Measurements from ENCODE around the gene SHROOM1. TPM values are rescaled to one million over a fixed set of nuclear protein-coding genes. Genes with fewer than 3 reads are reported as not detected.

Gene SHROOM1, protein sequence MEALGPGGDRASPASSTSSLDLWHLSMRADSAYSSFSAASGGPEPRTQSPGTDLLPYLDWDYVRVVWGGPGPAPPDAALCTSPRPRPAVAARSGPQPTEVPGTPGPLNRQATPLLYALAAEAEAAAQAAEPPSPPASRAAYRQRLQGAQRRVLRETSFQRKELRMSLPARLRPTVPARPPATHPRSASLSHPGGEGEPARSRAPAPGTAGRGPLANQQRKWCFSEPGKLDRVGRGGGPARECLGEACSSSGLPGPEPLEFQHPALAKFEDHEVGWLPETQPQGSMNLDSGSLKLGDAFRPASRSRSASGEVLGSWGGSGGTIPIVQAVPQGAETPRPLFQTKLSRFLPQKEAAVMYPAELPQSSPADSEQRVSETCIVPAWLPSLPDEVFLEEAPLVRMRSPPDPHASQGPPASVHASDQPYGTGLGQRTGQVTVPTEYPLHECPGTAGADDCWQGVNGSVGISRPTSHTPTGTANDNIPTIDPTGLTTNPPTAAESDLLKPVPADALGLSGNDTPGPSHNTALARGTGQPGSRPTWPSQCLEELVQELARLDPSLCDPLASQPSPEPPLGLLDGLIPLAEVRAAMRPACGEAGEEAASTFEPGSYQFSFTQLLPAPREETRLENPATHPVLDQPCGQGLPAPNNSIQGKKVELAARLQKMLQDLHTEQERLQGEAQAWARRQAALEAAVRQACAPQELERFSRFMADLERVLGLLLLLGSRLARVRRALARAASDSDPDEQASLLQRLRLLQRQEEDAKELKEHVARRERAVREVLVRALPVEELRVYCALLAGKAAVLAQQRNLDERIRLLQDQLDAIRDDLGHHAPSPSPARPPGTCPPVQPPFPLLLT
- 100 to 1,000 TPM in 1 of 5 donors, 10 to 100 TPM in 3, 1 to 10 TPM in 1; 5.3 to 264 (median 48.7) TPM for total RNA-seq
- polyA plus RNA-seq: 10 to 100 TPM in 1 of 3 donors, 1 to 10 TPM in 2; 7.5 to 12.8 (median 9.6) TPM
- long read RNA-seq, donor 1, partial matches to known transcripts: 0 of 1 reads
- long read RNA-seq, donor 1, other reads (novel, unspliced or antisense): 0 of 1 reads
- long read RNA-seq, donor 2, partial matches to known transcripts: 0 of 1 reads
- long read RNA-seq, donor 2, other reads (novel, unspliced or antisense): 0 of 1 reads
- long read RNA-seq, donor 3: 0 reads
- long read RNA-seq, donor 4: 0 reads
- long read RNA-seq, donor 5, partial matches to known transcripts: 0 of 2 reads
- long read RNA-seq, donor 5, other reads (novel, unspliced or antisense): 0 of 2 reads
- long read RNA-seq, donor 6, partial matches to known transcripts: 0 of 3 reads
- long read RNA-seq, donor 6, other reads (novel, unspliced or antisense): 0 of 3 reads
- long read RNA-seq, donor 7: 0 reads
- long read RNA-seq, donor 8, partial matches to known transcripts: 0 of 2 reads
- long read RNA-seq, donor 8, other reads (novel, unspliced or antisense): 0 of 2 reads
- long read RNA-seq, donor 9, partial matches to known transcripts: 0 of 2 reads
- long read RNA-seq, donor 9, other reads (novel, unspliced or antisense): 0 of 2 reads
- long read RNA-seq, donor 10, partial matches to known transcripts: 0 of 1 reads
- long read RNA-seq, donor 10, other reads (novel, unspliced or antisense): 0 of 1 reads

DNA sequence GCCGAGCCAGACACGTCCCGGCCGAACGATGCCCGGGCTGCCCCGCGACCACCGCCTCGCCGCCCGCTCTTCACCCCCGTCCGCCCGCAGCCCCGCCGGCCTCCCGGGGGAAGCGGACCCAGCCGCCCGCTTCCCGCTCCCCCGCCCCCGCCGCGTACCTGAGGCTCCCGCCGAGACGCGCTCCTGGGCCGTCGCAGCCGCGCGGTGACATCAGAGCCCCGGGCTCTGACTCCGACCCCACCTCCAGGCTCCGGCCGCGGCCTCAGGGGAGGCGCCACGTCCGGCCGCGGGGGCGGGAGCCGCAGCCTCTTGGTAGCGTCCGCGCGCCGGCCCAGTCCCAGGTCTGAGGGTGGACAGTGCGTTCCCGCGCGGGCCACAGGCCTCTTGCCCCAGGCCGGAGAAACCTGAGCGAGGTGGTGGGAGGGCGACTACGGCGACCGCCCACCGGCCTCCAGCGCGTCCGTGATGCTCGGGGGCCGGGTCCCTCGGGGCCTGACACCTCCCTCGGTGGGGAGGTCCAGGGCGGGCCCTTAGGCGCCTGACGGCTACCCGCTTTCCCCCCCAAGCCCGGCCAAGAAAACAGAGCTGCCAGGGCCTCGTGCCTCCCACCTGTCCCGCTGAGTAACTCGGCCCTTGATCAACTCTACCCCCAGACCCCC lies at the start of gene SHROOM1:
Gene SHROOM1 (minus strand): TSS at position 212 of the 659 bp plus-strand sequence. CDS start 4,507 bp downstream, outside the sequence.
- H3K27me3 ChIP-seq: peaks cover 0 to 58% (median 0%) of the 10 kb centered on the region in 3 donors
- WGBS, 5 donors: 3 to 10% (median 3%) methylated on average over 19 to 78 of the region's 78 CpGs
- H3K36me3 ChIP-seq: peaks cover 0 to 10% (median 4%) of the 10 kb centered on the region in 4 donors
- peak within 1 kb of the TSS; percentile 87 to 92 (median 90) for H3K27ac ChIP-seq
- peaks cover 8 to 48% (median 30%) of the 10 kb centered on the region in 4 donors for H3K4me1 ChIP-seq
- peak within 1 kb of the TSS; percentile 74 to 83 (median 79) for H3K4me3 ChIP-seq
- TF ChIP-seq, protein P1, sequence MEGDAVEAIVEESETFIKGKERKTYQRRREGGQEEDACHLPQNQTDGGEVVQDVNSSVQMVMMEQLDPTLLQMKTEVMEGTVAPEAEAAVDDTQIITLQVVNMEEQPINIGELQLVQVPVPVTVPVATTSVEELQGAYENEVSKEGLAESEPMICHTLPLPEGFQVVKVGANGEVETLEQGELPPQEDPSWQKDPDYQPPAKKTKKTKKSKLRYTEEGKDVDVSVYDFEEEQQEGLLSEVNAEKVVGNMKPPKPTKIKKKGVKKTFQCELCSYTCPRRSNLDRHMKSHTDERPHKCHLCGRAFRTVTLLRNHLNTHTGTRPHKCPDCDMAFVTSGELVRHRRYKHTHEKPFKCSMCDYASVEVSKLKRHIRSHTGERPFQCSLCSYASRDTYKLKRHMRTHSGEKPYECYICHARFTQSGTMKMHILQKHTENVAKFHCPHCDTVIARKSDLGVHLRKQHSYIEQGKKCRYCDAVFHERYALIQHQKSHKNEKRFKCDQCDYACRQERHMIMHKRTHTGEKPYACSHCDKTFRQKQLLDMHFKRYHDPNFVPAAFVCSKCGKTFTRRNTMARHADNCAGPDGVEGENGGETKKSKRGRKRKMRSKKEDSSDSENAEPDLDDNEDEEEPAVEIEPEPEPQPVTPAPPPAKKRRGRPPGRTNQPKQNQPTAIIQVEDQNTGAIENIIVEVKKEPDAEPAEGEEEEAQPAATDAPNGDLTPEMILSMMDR (IDR thresholded peaks at IDR 0.05): no peak
- TF ChIP-seq POLR2AphosphoS5 (IDR thresholded peaks at IDR 0.05): peak in 2 of 3 donors; percentile 70 to 76
- intact Hi-C loops (cut with DNase I; ENCODE audit: low total_unique reads): no loop called here
- DNase-seq: peak; percentile 80 to 88
- H3K9me3 ChIP-seq: no peaks in the 10 kb centered on the region

GRCh38 chr5:132877938-132878337 lies 47.5 kb upstream of the SHROOM1 start:
- H3K36me3 ChIP-seq: peaks cover 21 to 84% (median 79%) of the 10 kb centered on the region in 4 donors
- H3K9me3 ChIP-seq: no peaks in the 10 kb centered on the region
- no peak overlapping the region for H3K4me3 ChIP-seq
- intact Hi-C loops (cut with DNase I; ENCODE audit: low total_unique reads): no loop called here
- peak; percentile 40 to 76 for DNase-seq
- H3K4me1 ChIP-seq: peaks cover 6 to 33% (median 16%) of the 10 kb centered on the region in 4 donors
- no peaks in the 10 kb centered on the region for H3K27me3 ChIP-seq
- 38 to 51% (median 45%) methylated on average over 3 of the region's 3 CpGs for WGBS, 5 donors
- peak overlapping the region in 2 of 5 donors; percentile 42 to 48 for H3K27ac ChIP-seq
- TF ChIP-seq POLR2A (IDR thresholded peaks at IDR 0.05): no peak
- peak in 1 of 3 donors; percentile 6 for TF ChIP-seq POLR2AphosphoS5 (IDR thresholded peaks at IDR 0.05)
- TF ChIP-seq, protein P1 (IDR thresholded peaks at IDR 0.05): no peak
- TF ChIP-seq EP300 (IDR thresholded peaks at IDR 0.05): no peak

DNA sequence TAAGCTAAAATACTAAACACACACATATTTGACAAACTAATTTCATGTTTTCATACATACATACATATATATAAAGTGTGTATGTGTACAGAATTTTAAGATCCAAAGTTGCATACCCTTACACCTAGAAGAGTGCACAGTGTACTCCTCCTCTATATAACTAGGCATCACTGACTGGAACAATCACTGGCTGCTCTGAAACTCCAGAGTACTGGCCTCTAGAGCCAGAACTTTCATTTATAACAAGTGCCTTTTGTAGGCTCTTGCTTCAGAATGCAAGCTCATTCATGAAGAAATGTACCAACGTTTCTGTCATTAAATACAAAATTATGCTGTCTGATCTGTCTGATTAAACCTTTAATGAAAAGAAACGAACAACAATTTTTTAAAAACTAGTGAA lies 47.0 kb upstream of the SHROOM1 start:
- intact Hi-C loops (cut with DNase I; ENCODE audit: low total_unique reads): no loop called here
- H3K4me1 ChIP-seq: peaks cover 6 to 37% (median 21%) of the 10 kb centered on the region in 4 donors
- H3K4me3 ChIP-seq: no peak overlapping the region
- 64 to 68% (median 67%) methylated on average over 2 of the region's 2 CpGs for WGBS, 5 donors
- no peaks in the 10 kb centered on the region for H3K9me3 ChIP-seq
- H3K27ac ChIP-seq: no peak overlapping the region
- DNase-seq: no peak
- peaks cover 21 to 81% (median 76%) of the 10 kb centered on the region in 4 donors for H3K36me3 ChIP-seq
- no peak for TF ChIP-seq POLR2AphosphoS5 (IDR thresholded peaks at IDR 0.05)
- TF ChIP-seq POLR2A (IDR thresholded peaks at IDR 0.05): no peak
- TF ChIP-seq, protein P1 (IDR thresholded peaks at IDR 0.05): no peak
- TF ChIP-seq EP300 (IDR thresholded peaks at IDR 0.05): no peak
- no peaks in the 10 kb centered on the region for H3K27me3 ChIP-seq

Measured in stomach (tissue), 19 donors.